ENCODE measurements around the gene CADPS2.
A peak's percentile ranks its signal among the peaks of the same experiment; 100 is the strongest.
"Not testable (repeated sequence)": the region's sequence is repeated elsewhere in the genome, so short reads cannot be mapped to it uniquely, and the experiment has no call there.

CADPS2 gene

GRCh38 chr7:122849322-122849956, 36.8 kb downstream of the CADPS2 start:
- no peak for DNase-seq

- DNase-seq, result no peak
Measured at GRCh38 chr7:122847871-122848473, 38.3 kb downstream of the CADPS2 start.

GRCh38 chr7:122846591-122846990, 39.7 kb downstream of the CADPS2 start:
- DNase-seq, result no peak

- no peak for DNase-seq
Measured at GRCh38 chr7:122845286-122845685, 41.0 kb downstream of the CADPS2 start.

- no peak for DNase-seq
Measured at GRCh38 chr7:122844191-122844988, 41.9 kb downstream of the CADPS2 start.

GRCh38 chr7:122842971-122843370, 43.3 kb downstream of the CADPS2 start:
- no peak for DNase-seq

- DNase-seq, result not testable (repeated sequence)
Measured at GRCh38 chr7:122836286-122836685, 50.0 kb downstream of the CADPS2 start.

- DNase-seq, result not testable (repeated sequence)
Measured at GRCh38 chr7:122834571-122834942, 51.7 kb downstream of the CADPS2 start.

- no peak for DNase-seq
Measured at GRCh38 chr7:122833888-122834570, 52.2 kb downstream of the CADPS2 start.

- DNase-seq, result no peak
Measured at GRCh38 chr7:122831436-122831835, 54.8 kb downstream of the CADPS2 start.

GRCh38 chr7:122829962-122830361, 56.3 kb downstream of the CADPS2 start:
- DNase-seq, result no peak

GRCh38 chr7:122827763-122828162, 58.5 kb downstream of the CADPS2 start:
- DNase-seq, result no peak

GRCh38 chr7:122813845-122814244, 72.4 kb downstream of the CADPS2 start:
- DNase-seq, result no peak

GRCh38 chr7:122803851-122804250, 82.4 kb downstream of the CADPS2 start:
- DNase-seq, result no peak

- peak in 1 of 2 experiments; percentile 15 for DNase-seq
Measured at GRCh38 chr7:122803323-122803722, 82.9 kb downstream of the CADPS2 start.

- DNase-seq, result peak in 1 of 2 experiments; percentile 49
Measured at GRCh38 chr7:122802301-122802751, 83.9 kb downstream of the CADPS2 start.

- no peak for DNase-seq
Measured at GRCh38 chr7:122791959-122792545, 94.2 kb downstream of the CADPS2 start.

- peak in 1 of 2 experiments; percentile 20 for DNase-seq
Measured at GRCh38 chr7:122790591-122790990, 95.7 kb downstream of the CADPS2 start.

GRCh38 chr7:122790132-122790531, 96.1 kb downstream of the CADPS2 start:
- DNase-seq, result peak in 1 of 2 experiments; percentile 8

GRCh38 chr7:122789156-122789555, 97.1 kb downstream of the CADPS2 start:
- no peak for DNase-seq

GRCh38 chr7:122770686-122771335, 115.4 kb downstream of the CADPS2 start:
- no peak for DNase-seq

- no peak for DNase-seq
Measured at GRCh38 chr7:122768827-122769226, 117.4 kb downstream of the CADPS2 start.
